Smooth muscle cell (in vitro differentiated cells): ENCODE results near the gene CLN5. TPM values are rescaled to one million over a fixed set of nuclear protein-coding genes. Genes with fewer than 3 reads are reported as not detected.

Experiments
- DNase-seq: peaks from one replicate; lab custom pipeline; 2025; ENCODE audit not compliant: unreplicated experiment; lab: John Stamatoyannopoulos, UW
- H2AFZ ChIP-seq: fragments of 200-600 bp; sonication (generic); 2 replicates; pipeline ENCODE4 v1.6.0; 2016; ENCODE audit warnings: antibody characterized with exemption, low read depth, mild to moderate bottlenecking
- H3F3A ChIP-seq: fragments of 200-600 bp; sonication (generic); 2 replicates; pipeline ENCODE4 v1.6.0; 2017; ENCODE audit warnings: antibody characterized with exemption, low read depth
- H3K27ac ChIP-seq: fragments of 200-600 bp; sonication (generic); 2 replicates; pipeline ENCODE4 v1.5.1; 2016; ENCODE audit warnings: low read depth, mild to moderate bottlenecking
- H3K27me3 ChIP-seq: fragments of 200-600 bp; sonication (generic); 2 replicates; pipeline ENCODE4 v1.6.1; 2016; ENCODE audit warnings: low read depth, mild to moderate bottlenecking
- H3K36me3 ChIP-seq: fragments of 200-600 bp; sonication (generic); 2 replicates; pipeline ENCODE4 v1.5.1; 2016; ENCODE audit warnings: low read depth
- H3K4me1 ChIP-seq: fragments of 200-600 bp; sonication (generic); 2 replicates; pipeline ENCODE4 v1.5.1; 2016; ENCODE audit warnings: low read depth
- H3K4me2 ChIP-seq: fragments of 200-600 bp; sonication (generic); 2 replicates; pipeline ENCODE4 v1.6.0; 2016; ENCODE audit warnings: mild to moderate bottlenecking
- H3K4me3 ChIP-seq: fragments of 200-600 bp; sonication (generic); 2 replicates; pipeline ENCODE4 v1.5.1; 2016; ENCODE audit warnings: mild to moderate bottlenecking
- H3K79me2 ChIP-seq: fragments of 200-600 bp; sonication (generic); 2 replicates; pipeline ENCODE4 v1.6.0; 2016; ENCODE audit warnings: low read depth, mild to moderate bottlenecking
- H3K9ac ChIP-seq: fragments of 200-600 bp; sonication (generic); 2 replicates; pipeline ENCODE4 v1.6.0; 2016; ENCODE audit warnings: low read depth
- H3K9me3 ChIP-seq: fragments of 200-600 bp; sonication (generic); replicated peaks from 2 replicates; pipeline ENCODE4 v1.5.1; 2016; ENCODE audit warnings: low read depth
- H4K20me1 ChIP-seq: fragments of 200-600 bp; sonication (generic); 2 replicates; pipeline ENCODE4 v1.6.0; 2016; ENCODE audit warnings: low read depth
- WGBS: methylation state at CpG from one replicate; pipeline ENCODE4 v1.1.7; 2016; ENCODE audit warnings: low lambda C conversion rate; 5-methylcytosine and 5-hydroxymethylcytosine counted together
- polyA plus RNA-seq: library from polyadenylated mRNA; unstranded; fragments of >200 nt; fragmentation: Nextera tagmentation; extraction: Ambion mirVana; gene quantifications from 2 replicates; pipeline ENCODE4 v1.2.1, GENCODE V29; 2016
- total RNA-seq: library from RNA; depleted of rRNA; stranded (reverse); fragments of >200 nt; gene quantifications from 2 replicates; pipeline ENCODE4 v1.2.3, GENCODE V29; 2014
- TF ChIP-seq, protein P1 (sequence below): fragments of 200-600 bp; sonication (generic); IDR thresholded peaks from 2 replicates; pipeline ENCODE4 v1.5.1; 2017; ENCODE audit warnings: borderline replicate concordance, mild to moderate bottlenecking, antibody characterized with exemption; ENCODE audit not compliant: insufficient read depth, poor library complexity, severe bottlenecking

The CLN5 gene
- total and polyA plus RNA-seq, 2 experiments from 2014 or later: 17.9 to 33.5 TPM

DNA sequence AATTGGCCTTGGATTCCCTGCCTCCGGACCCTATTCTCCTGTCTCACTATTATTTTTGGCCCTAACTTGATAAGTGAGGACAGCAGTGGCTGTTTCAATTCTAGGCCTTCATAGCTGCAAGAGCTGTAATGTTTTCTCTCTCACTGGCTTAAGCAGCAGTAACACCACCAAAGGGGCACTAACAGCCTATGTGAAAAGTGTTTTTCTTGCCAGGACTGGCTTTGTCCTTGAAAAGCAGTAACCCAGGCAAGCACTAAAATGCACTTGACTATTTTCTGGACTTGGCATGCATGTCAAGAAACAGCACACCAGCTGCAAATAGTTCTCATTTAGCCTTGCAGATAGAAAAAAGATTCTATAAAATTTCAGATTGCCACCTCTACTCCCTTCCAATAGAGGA lies 44.4 kb downstream of the CLN5 start:
- no peak for DNase-seq
- no peak overlapping the region for H3K27ac ChIP-seq
- H3K36me3 ChIP-seq: no peaks in the 10 kb centered on the region
- TF ChIP-seq, protein P1, sequence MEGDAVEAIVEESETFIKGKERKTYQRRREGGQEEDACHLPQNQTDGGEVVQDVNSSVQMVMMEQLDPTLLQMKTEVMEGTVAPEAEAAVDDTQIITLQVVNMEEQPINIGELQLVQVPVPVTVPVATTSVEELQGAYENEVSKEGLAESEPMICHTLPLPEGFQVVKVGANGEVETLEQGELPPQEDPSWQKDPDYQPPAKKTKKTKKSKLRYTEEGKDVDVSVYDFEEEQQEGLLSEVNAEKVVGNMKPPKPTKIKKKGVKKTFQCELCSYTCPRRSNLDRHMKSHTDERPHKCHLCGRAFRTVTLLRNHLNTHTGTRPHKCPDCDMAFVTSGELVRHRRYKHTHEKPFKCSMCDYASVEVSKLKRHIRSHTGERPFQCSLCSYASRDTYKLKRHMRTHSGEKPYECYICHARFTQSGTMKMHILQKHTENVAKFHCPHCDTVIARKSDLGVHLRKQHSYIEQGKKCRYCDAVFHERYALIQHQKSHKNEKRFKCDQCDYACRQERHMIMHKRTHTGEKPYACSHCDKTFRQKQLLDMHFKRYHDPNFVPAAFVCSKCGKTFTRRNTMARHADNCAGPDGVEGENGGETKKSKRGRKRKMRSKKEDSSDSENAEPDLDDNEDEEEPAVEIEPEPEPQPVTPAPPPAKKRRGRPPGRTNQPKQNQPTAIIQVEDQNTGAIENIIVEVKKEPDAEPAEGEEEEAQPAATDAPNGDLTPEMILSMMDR: no peak
- H3K4me3 ChIP-seq: no peak overlapping the region
- H3K79me2 ChIP-seq: no peaks in the 10 kb centered on the region
- H3K4me2 ChIP-seq: no peak overlapping the region
- H3K27me3 ChIP-seq: no peaks in the 10 kb centered on the region
- H4K20me1 ChIP-seq: no peaks in the 10 kb centered on the region
- 100% methylated on average over 1 of the region's 1 CpG for WGBS
- H2AFZ ChIP-seq: no peak overlapping the region
- H3F3A ChIP-seq: no peaks in the 10 kb centered on the region
- no peaks in the 10 kb centered on the region for H3K9me3 ChIP-seq
- H3K4me1 ChIP-seq: no peaks in the 10 kb centered on the region
- H3K9ac ChIP-seq: no peak overlapping the region

GRCh38 chr13:77038907-77039480 lies 47.1 kb downstream of the CLN5 start:
- no peak overlapping the region for H3K27ac ChIP-seq
- no peaks in the 10 kb centered on the region for H3K27me3 ChIP-seq
- H3K9ac ChIP-seq: no peak overlapping the region
- no peak for DNase-seq
- H3K79me2 ChIP-seq: no peaks in the 10 kb centered on the region
- no peaks in the 10 kb centered on the region for H3K9me3 ChIP-seq
- H3F3A ChIP-seq: peaks cover 8% of the 10 kb centered on the region
- no peaks in the 10 kb centered on the region for H3K4me1 ChIP-seq
- TF ChIP-seq, protein P1: no peak
- H4K20me1 ChIP-seq: no peaks in the 10 kb centered on the region
- WGBS: 62% methylated on average over 5 of the region's 5 CpGs
- no peaks in the 10 kb centered on the region for H3K36me3 ChIP-seq
- H3K4me2 ChIP-seq: no peak overlapping the region
- H3K4me3 ChIP-seq: no peak overlapping the region
- H2AFZ ChIP-seq: no peak overlapping the region

DNA sequence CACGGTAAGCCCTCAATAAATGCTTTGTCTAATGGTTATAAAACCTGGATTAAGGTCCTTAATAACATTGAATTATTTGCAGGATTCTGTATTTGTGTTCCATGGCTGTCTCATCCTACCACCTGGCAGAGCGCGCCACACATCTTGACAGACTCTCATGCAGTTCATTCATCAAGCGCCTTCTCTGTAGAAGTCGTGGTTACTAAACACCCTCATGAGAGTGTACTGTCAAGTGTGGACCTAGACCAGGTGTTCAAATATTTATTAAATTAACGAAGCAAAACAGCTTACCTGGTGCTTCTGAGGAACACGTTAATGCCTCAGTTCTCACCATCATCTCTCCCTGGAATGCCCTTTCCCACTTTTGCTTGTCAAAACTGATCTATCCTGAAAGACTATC lies 48.2 kb downstream of the CLN5 start:
- Histone ChIP-seq H3K9me3 (no peaks in the 10 kb centered on the region), H3F3A (peaks cover 8% of the 10 kb centered on the region), H3K9ac (no peak overlapping the region), H3K4me1 (no peaks in the 10 kb centered on the region), H3K79me2 (no peaks in the 10 kb centered on the region), H3K36me3 (no peaks in the 10 kb centered on the region), H4K20me1 (no peaks in the 10 kb centered on the region), H3K27ac (no peak overlapping the region), H3K4me2 (no peak overlapping the region), H3K27me3 (no peaks in the 10 kb centered on the region), H3K4me3 (no peak overlapping the region), H2AFZ (no peak overlapping the region)
- TF ChIP-seq, protein P1: no peak
- DNase-seq: no peak
- WGBS: 97% methylated on average over 7 of the region's 7 CpGs

DNA sequence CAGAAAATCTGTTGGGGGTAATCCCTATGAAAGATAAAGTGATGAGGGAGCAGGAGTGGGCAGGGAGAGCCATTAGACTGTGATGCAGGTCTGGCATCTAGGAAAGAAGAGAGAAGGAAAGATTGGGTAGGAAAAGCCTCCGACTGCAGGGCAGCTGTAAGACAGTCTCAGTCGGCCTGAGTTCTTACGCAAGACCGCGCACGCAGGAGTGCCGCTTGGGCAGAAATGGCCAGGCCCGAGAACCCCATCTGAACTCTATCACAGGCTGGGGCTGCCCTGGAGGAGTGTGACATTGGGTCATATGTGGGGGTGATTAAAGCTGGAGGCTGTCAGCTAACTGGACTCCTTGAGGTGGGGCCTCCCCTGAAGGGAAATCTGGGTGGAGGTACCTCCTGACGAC lies 49.0 kb downstream of the CLN5 start:
- 87% methylated on average over 9 of the region's 9 CpGs for WGBS

More for the DNA sequence above, 49.0 kb downstream of the CLN5 start:
- H3K4me1 ChIP-seq: no peaks in the 10 kb centered on the region
- H3K36me3 ChIP-seq: peaks cover 3% of the 10 kb centered on the region
- no peaks in the 10 kb centered on the region for H3K79me2 ChIP-seq
- H3K4me2 ChIP-seq: no peak overlapping the region
- H2AFZ ChIP-seq: no peak overlapping the region
- DNase-seq: no peak
- TF ChIP-seq, protein P1: no peak
- H3K9me3 ChIP-seq: no peaks in the 10 kb centered on the region
- no peak overlapping the region for H3K4me3 ChIP-seq
- peaks cover 8% of the 10 kb centered on the region for H3F3A ChIP-seq
- no peaks in the 10 kb centered on the region for H4K20me1 ChIP-seq
- H3K27me3 ChIP-seq: no peaks in the 10 kb centered on the region
- no peak overlapping the region for H3K27ac ChIP-seq
- H3K9ac ChIP-seq: no peak overlapping the region
